HepG2 (cell line): ENCODE measurements around the gene IGF2BP3. TPM values are rescaled to one million over a fixed set of nuclear protein-coding genes. Genes with fewer than 3 reads are reported as not detected.

Source experiments
- ARNT ChIP-seq: fragments of 450-650 bp; IDR thresholded peaks from 2 replicates; pipeline ENCODE4 v1.6.1; 2017
- CREB1 ChIP-seq, 2 experiments: fragments of 450-650 bp in 1 of 2; IDR thresholded peaks; 2 replicates each; pipeline ENCODE4 v1.6.1; 2016 to 2017; ENCODE audit warnings: control low read depth in 1 of 2, mild to moderate bottlenecking in 1 of 2, missing compliant biosample characterization in 1 of 2, missing genetic modification characterization in 1 of 2
- DZIP1 ChIP-seq: sonication (generic); formaldehyde crosslinking; IDR thresholded peaks from 2 replicates; pipeline ENCODE4 v1.5.0; 2020; ENCODE audit warnings: mild to moderate bottlenecking, missing genetic modification reagents
- LBX2 ChIP-seq: sonication (generic); formaldehyde crosslinking; IDR thresholded peaks from 2 replicates; pipeline ENCODE4 v1.5.0; 2020; ENCODE audit warnings: missing genetic modification reagents, mild to moderate bottlenecking, borderline replicate concordance
- PHF5A ChIP-seq: IDR thresholded peaks from one replicate; pipeline ENCODE4 v1.6.1; 2018; ENCODE audit warnings: low read depth, missing genetic modification reagents; ENCODE audit not compliant: unreplicated experiment
- PRMT3 ChIP-seq: sonication (generic); formaldehyde crosslinking; IDR thresholded peaks from 2 replicates; pipeline ENCODE4 v1.8.1; 2022; ENCODE audit warnings: low read depth, mild to moderate bottlenecking, moderate library complexity, missing genetic modification reagents, borderline replicate concordance
- RELA ChIP-seq: sonication (generic); formaldehyde crosslinking; IDR thresholded peaks from 2 replicates; pipeline ENCODE4 v1.4.0; 2020; ENCODE audit warnings: missing genetic modification reagents
- SMAD1 ChIP-seq: sonication (generic); formaldehyde crosslinking; IDR thresholded peaks from 2 replicates; pipeline ENCODE4 v1.4.0; 2020; ENCODE audit warnings: missing genetic modification reagents, low read depth, mild to moderate bottlenecking, borderline replicate concordance
- UBTF ChIP-seq: sonication (generic); formaldehyde crosslinking; IDR thresholded peaks from 2 replicates; pipeline ENCODE4 v1.4.0; 2020; ENCODE audit warnings: mild to moderate bottlenecking, missing genetic modification reagents
- ZBTB1 ChIP-seq: sonication (generic); formaldehyde crosslinking; IDR thresholded peaks from 2 replicates; pipeline ENCODE4 v1.4.0; 2020; ENCODE audit warnings: missing genetic modification reagents, borderline replicate concordance
- ZFP36L1 ChIP-seq: sonication (generic); formaldehyde crosslinking; IDR thresholded peaks from 2 replicates; pipeline ENCODE4 v1.8.0; 2022; ENCODE audit warnings: mild to moderate bottlenecking, missing genetic modification reagents, moderate library complexity
- ZFP36L2 ChIP-seq: sonication (generic); formaldehyde crosslinking; IDR thresholded peaks from 2 replicates; pipeline ENCODE4 v1.4.0; 2020; ENCODE audit warnings: missing genetic modification reagents
- ZNF513 ChIP-seq: sonication (generic); formaldehyde crosslinking; conservative IDR thresholded peaks from 2 replicates; pipeline ENCODE4 v1.5.0; 2020; ENCODE audit warnings: missing genetic modification reagents
- ZNF572 ChIP-seq: sonication (generic); formaldehyde crosslinking; IDR thresholded peaks from 2 replicates; pipeline ENCODE4 v1.5.1; 2020; ENCODE audit warnings: mild to moderate bottlenecking, missing genetic modification reagents
- ZNF878 ChIP-seq: sonication (generic); formaldehyde crosslinking; IDR thresholded peaks from 2 replicates; pipeline ENCODE4 v1.8.1; 2023; ENCODE audit warnings: mild to moderate bottlenecking, missing genetic modification reagents, moderate library complexity
- ZNF883 ChIP-seq: sonication (generic); formaldehyde crosslinking; IDR thresholded peaks from 2 replicates; pipeline ENCODE4 v1.5.1; 2020; ENCODE audit warnings: mild to moderate bottlenecking, missing genetic modification reagents; ENCODE audit errors: not compliant biosample characterization
- ZUFSP ChIP-seq: sonication (generic); formaldehyde crosslinking; IDR thresholded peaks from 2 replicates; pipeline ENCODE4 v1.9.0; 2021; ENCODE audit warnings: missing genetic modification reagents, mild to moderate bottlenecking, borderline replicate concordance
- polyA plus RNA-seq, 8 experiments: library from polyadenylated mRNA; depleted of rRNA in 3 of 8; stranded (reverse) in 7 of 8; unstranded in 1 of 8; fragments of >200 nt; fragmentation: Illumina TruSeq in 4 of 8; extraction: Trizol in 4 of 8; gene quantifications; 2 replicates each; pipeline versions ENCODE4 v1.2.1 to v1.2.3, GENCODE V29; 2011 to 2016; ENCODE audit warnings: low read depth in 4 of 8, missing spikeins in 1 of 8, mixed read lengths in 1 of 8; ENCODE audit not compliant: insufficient read depth in 1 of 8
- total RNA-seq, 5 experiments: library from RNA; depleted of rRNA; stranded (reverse); fragments of >200 nt; fragmentation: Illumina TruSeq; extraction: Trizol; gene quantifications; 2 replicates each; pipeline ENCODE4 v1.2.3, GENCODE V29; 2016; ENCODE audit warnings: low read depth in 1 of 5

Gene IGF2BP3
- total and polyA plus RNA-seq, 2 of the 13 experiments (the other 11 are each of a cell fraction or from before 2014, with no cell fraction given) = 37.7 to 39.5 TPM

- TF ChIP-seq ARNT (no peak), SMAD1 (CRISPR knock-in tag) (no peak; the same call in 1 of the 2 replicates), PRMT3 (CRISPR knock-in tag) (peak; percentile 92), ZFP36L2 (CRISPR knock-in tag) (no peak), ZNF572 (CRISPR knock-in tag) (peak; percentile 40; the same call in 1 of the 2 replicates), ZNF878 (CRISPR knock-in tag) (peak; percentile 68; the same call in 1 of the 2 replicates), ZBTB1 (CRISPR knock-in tag) (0 out of 2 replicates have a peak, but pooled peaks have one; percentile 30), DZIP1 (CRISPR knock-in tag) (no peak), RELA (CRISPR knock-in tag) (no peak), ZNF513 (CRISPR knock-in tag) (no peak), PHF5A (CRISPR knock-in tag) (no peak), ZNF883 (CRISPR knock-in tag) (peak; percentile 48), CREB1 (IDR thresholded peaks at IDR 0.05) (peak; percentile 45; the same call in 1 of the 2 replicates), CREB1 (CRISPR knock-in tag; IDR thresholded peaks at IDR 0.05) (0 out of 2 replicates have a peak, but pooled peaks have one; percentile 36), ZFP36L1 (CRISPR knock-in tag) (no peak; the same call in 1 of the 2 replicates), ZUFSP (CRISPR knock-in tag) (no peak), UBTF (CRISPR knock-in tag) (peak; percentile 97), LBX2 (peak; percentile 49; the same call in 1 of the 2 replicates)
These were observed 4.0 kb upstream of the IGF2BP3 start (continued) for GRCh38 chr7:23474094-23474828.
